HG03378 (cell line): ENCODE data around the gene ALG14.
A peak's percentile ranks its signal among the peaks of the same experiment; 100 is the strongest.

ENCODE experiments used
- ATAC-seq: cut with Tn5 transposase; IDR thresholded peaks from one replicate; pipeline ENCODE4 v1.9.1; 2021; ENCODE audit warnings: mild to moderate bottlenecking, moderate library complexity; ENCODE audit not compliant: unreplicated experiment

ALG14 gene

DNA sequence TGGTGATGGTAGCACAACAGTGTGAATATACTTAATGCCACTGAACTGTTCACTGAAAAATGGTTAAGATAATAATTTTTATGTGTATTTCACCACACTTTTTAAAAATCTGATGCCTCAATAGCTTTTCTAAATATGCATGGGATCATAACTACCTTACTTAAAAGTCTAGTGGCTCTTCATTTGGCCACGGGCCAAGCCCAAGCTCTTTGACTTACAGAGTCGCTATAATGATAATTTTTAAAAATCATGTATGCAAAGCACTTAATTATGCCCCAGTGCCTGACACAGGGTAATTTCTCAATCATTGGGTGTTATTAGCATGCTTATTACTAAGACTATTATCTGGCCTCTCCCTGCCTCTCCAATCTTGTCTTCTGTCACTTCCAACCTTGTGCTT lies 138.2 kb downstream of the ALG14 start:
- no peak for ATAC-seq

DNA sequence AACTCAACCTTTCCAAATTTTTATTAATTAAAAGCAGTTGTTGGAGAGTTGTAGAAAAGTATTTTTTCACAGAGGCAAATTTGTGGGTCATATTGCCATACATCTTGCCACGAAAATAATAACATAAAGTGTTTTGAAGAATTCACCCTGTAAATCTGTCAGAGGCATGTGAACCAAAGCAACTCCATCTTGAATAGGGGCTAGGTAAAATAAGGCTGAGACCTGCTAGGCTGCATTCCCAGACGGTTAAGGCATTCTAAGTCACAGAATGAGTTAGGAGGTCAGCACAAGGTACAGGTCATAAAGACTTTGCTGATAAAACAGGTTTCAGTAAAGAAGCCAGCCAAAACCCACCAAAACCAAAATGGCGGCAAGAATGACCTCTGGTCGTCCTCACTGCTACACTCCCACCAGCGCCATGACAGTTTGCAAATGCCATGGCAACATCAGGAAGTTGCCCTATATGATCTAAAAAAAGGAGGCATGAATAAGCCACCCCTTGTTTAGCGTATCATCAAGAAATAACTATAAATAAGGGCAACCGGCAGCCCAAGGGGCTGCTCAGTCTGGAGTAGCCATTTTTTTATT lies 141.4 kb downstream of the ALG14 start:
- ATAC-seq = no peak

DNA sequence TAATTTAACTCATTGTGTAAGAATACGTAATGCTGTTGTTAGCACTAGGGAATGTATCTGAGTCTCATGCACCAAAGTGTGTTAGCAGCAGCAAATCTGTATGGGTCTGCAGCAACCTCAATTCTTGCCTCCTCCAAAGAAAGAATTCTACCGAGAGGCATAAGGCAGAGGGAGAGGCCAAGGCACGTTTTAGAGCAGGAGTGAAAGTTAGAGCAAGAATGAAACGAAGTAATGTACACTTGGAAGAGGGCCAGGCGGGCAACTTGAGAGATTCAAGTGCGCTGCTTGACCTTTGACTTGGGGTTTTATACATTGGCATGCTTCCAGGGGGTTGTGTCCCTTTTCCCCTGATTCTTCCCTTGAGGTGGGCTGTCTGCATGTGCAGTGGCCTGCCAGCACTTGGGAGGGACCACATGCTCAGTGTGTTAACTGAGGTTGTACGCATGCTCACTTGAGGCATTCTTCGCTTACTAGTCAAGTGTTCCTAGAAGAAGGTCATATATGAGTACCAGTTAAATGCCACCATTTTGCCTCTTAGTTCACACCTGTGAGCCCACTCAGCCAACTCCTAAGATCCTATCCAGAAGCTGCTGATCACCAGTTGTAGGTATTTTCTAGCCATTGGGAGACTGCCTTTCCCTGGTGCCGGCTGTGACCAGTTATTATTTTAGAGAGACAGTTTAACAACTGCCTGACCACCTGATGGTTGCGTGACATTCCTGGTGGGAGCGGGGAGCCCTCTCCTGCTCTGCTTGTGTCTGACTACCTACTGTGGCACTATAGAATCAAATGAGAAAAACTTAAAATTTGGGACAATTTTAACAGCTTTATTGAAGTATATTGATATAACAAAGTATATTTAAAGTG lies 143.2 kb downstream of the ALG14 start:
- no peak for ATAC-seq

DNA sequence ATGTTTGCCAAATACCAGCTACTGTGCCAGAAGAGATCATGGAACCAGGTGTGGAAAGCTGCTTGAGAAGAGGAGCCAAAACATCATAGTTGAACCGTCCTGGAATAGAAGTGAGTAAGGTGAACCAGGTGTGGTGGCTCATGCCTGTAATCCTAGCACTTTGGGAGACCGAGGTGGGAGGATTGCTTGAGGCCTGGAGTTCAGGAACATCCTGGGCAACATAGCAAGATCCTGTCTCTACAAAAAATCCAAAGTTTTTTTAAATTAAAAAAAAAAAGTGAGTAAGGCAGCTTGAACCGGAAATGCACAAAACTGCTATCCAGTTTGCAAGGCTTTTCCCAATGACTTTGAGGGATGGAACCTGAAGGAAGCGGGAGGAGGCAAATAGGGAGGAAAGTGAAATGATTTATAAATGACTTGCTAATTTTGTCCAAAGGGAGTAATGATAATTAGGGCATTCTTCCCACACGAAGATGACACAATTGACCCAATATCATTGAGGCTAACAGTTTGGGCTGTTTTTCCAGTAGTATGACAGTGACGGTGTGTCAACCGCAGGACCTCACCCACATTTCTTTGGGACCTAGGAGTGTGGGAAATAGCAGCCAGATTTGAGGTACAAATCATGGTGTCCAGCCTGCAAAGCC lies 144.3 kb downstream of the ALG14 start:
- no peak for ATAC-seq

DNA sequence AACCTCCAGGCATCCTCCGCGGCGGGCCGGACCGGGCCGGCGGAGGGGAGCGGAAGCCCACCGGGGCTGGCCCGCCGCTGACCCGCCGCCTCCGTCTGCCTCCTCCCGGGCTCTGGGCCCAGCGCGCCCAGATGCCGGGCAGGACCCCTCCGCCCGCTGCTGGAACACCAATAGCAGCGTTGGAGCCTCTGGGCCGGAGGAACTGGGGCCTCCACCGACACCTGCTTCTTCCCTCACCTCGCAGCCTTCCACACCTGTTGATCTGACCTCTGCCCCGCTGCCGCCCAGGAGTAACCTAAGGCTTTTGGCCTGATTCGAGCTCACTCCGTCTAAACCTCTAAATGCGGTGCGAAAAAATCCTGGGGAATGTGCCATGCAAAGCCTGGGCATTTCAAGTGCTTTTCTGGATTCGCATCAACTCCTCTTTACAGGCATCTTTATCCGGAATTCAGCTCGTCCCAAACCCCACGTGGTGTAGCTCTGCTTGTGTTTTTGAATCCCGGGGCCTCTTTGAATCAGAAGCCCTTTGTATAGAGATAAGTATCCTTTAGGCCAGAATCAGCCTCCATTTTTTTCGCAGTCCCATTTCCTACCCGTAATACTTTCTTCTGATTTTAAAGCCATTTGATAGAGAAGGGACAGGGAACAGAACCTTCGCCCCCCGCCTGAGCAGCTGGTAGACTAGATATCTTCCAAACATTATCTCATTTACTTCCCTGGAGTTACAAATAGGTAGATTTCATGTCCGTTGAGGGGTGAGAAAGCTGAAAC lies 145.2 kb downstream of the ALG14 start:
- no peak for ATAC-seq

DNA sequence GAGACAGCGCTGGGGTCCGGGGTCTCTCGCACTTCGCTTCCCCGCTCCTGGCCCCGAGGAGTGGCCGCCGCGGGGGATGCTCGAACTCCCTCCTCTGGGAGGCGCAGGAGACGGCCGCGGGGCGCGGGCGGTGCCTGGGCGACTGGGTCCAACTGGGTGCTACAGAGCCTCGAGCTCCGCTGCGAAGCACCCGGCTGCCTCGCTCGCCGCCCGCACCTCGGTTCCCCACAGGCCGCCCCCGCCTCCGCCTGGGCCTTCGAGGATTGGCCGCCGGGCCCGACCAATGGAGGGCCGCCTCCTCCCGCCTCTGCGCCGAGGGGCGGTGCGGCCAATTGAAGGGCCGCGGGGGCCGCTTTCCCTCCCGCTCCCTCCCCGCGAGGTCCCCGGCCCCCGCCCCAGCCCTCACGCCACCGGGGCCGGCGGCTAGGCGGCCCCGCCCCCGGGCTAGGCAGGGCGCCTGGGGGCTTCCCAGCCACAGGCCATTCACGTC lies 145.8 kb downstream of the ALG14 start, which contains the start of gene CNN3:
TSS of gene CNN3 (minus strand) at position 196 of the 490 bp plus-strand sequence. CDS start 216 bp downstream, outside the sequence.
- peak; percentile 58 for ATAC-seq

DNA sequence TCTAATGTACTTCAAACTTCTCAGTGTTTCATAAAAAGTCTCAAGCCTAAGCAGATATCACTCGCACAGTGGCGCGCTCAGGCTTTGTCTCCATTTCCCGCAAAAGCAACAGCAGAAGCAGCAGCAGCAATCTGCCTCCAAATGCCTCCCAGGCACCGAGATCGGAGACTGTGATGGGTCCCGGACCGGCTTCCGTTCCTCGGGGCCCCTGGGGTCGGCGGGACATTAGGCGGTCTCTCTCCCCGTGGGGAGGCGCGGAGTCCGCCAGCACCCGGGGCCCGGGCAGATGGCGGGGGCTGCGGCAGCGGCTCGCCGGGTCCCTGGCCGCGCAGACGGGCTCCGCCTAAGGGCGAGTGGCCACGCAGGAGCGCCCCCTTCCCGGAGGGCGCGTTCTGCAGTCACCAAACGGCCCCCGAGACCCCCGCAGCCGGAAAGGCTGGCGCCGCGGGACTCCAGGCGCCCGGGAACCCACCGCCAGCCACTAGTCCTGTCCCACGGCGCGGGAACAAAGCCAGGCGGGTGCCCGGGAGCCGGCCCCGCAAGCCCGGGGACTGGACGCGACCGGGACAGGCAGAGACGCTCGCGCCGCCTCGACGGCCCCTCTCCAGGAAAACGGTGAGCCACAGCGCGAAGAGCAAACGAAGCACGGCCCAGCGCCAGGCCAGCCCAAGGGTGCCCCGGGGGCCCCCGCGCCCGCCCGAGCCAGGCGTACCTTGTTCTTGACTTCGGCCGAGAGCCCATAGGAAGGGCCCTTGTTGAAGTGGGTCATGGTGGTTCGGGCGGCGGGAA lies 146.4 kb downstream of the ALG14 start:
- ATAC-seq = peak; percentile 18

DNA sequence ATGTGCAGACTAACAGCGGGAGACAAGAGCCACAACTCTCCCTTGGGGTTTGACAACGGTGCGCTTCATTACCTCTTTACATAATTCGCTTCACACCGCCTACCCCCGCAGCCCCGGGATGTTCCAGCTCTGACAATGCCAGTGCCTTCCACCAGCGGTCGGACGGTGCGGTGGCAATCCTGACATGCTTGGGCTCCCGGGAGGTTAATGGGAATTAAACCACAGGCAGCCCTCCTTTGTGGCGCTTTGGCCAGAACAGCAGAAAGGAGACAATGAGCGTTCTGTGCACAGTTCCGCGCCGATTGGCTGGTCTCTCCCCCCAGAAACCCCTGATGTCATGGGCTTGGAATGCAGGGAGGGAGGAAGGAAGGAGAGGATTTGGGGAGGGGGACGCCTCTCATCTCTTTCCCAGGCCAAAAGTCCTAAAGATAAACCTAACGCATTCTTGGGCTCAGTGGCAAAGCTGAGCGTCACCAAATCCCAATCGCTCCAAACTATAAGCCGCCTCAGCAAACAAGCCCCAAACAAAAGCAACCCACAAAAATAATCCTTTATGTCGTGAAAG lies 147.1 kb downstream of the ALG14 start:
- ATAC-seq = peak; percentile 51

DNA sequence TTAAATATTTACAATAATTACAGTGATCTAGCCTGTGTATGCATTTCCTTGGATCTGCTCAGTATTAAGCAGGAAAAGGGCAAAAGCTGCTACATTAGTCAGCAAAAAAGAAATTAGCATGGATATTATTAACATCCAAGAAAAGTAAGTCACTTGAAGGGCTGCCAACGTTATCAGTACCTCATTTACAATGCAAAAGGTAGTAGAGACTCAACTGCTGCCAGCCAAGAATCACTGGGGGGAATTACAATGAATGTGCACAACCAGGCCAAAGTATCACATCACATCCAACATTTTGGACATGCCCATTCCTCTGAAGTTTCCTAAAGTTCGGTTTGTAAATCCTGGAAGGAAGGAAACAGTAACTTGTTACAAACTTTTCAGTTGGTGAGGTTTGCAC lies 147.7 kb downstream of the ALG14 start:
- no peak for ATAC-seq
